ENCODE data around the gene AP2A1. TPM values are rescaled to one million over a fixed set of nuclear protein-coding genes. Genes with fewer than 3 reads are reported as not detected.

Gene AP2A1
- total RNA-seq, 2 experiments from 2014 or later, result 90.3 to 91.8 TPM

- POLR2A ChIA-PET, result no interaction called here
- CTCF ChIA-PET, result interaction anchor here (0.7 to 2.0 kb wide), 2 partner anchors 24 to 68 kb away, joined by 3 to 5 read pairs; no protein-coding TSS in a partner anchor
Observed at GRCh38 chr19:49786376-49786820, 19.6 kb downstream of the AP2A1 start.

- POLR2A ChIA-PET, result no interaction called here
- CTCF ChIA-PET, result no interaction called here
Observed at GRCh38 chr19:49787746-49788145, 20.9 kb downstream of the AP2A1 start.

GRCh38 chr19:49788857-49789256 lies 22.1 kb downstream of the AP2A1 start:
- ChIA-PET CTCF (no interaction called here), POLR2A (no interaction called here)

- CTCF ChIA-PET, result no interaction called here
- POLR2A ChIA-PET, result no interaction called here
Observed at GRCh38 chr19:49790866-49791265, 24.1 kb downstream of the AP2A1 start.

- ChIA-PET POLR2A (no interaction called here), CTCF (no interaction called here)
Observed at GRCh38 chr19:49791776-49792445, 25.1 kb downstream of the AP2A1 start.

GRCh38 chr19:49792829-49793560 lies 26.2 kb downstream of the AP2A1 start:
- POLR2A ChIA-PET, result no interaction called here
- CTCF ChIA-PET, result interaction anchor here (0.6 kb wide), 1 partner anchor 106 kb away, joined by 3 read pairs; no protein-coding TSS in a partner anchor

GRCh38 chr19:49793561-49793840 lies 26.7 kb downstream of the AP2A1 start:
- POLR2A ChIA-PET, result no interaction called here
- CTCF ChIA-PET, result interaction anchor here (0.6 to 1.2 kb wide), 2 partner anchors 22 to 107 kb away, joined by 3 to 4 read pairs; no protein-coding TSS in a partner anchor

- ChIA-PET POLR2A (no interaction called here), CTCF (interaction anchor here (0.6 to 1.3 kb wide), 2 partner anchors 9 to 20 kb away, joined by 3 to 4 read pairs; no protein-coding TSS in a partner anchor)
Observed at GRCh38 chr19:49795615-49796014, 28.8 kb downstream of the AP2A1 start.

- POLR2A ChIA-PET, result no interaction called here
- CTCF ChIA-PET, result no interaction called here
Observed at GRCh38 chr19:49798574-49798973, 31.8 kb downstream of the AP2A1 start.

- POLR2A ChIA-PET, result no interaction called here
- CTCF ChIA-PET, result no interaction called here
Observed at GRCh38 chr19:49799271-49799797, 32.5 kb downstream of the AP2A1 start.

- ChIA-PET CTCF (interaction anchor here (0.6 kb wide), 1 partner anchor 33 kb away, joined by 3 read pairs; the partner anchor contains the start of gene AP2A1), POLR2A (no interaction called here)
Observed at GRCh38 chr19:49799798-49800376, 33.1 kb downstream of the AP2A1 start.

- CTCF ChIA-PET, result interaction anchor here (0.6 kb wide), 2 partner anchors 34 to 58 kb away, joined by 3 read pairs; partner anchors contain the start of gene AP2A1
- POLR2A ChIA-PET, result no interaction called here
Observed at GRCh38 chr19:49800771-49801170, 34.0 kb downstream of the AP2A1 start.

GRCh38 chr19:49801401-49801888 lies 34.6 kb downstream of the AP2A1 start:
- CTCF ChIA-PET, result no interaction called here

GRCh38 chr19:49801966-49802661 lies 35.3 kb downstream of the AP2A1 start:
- ChIA-PET CTCF (no interaction called here), POLR2A (no interaction called here)

More at GRCh38 chr19:49801401-49801888, 34.6 kb downstream of the AP2A1 start:
- POLR2A ChIA-PET, result no interaction called here

GRCh38 chr19:49802836-49803528 lies 36.2 kb downstream of the AP2A1 start:
- ChIA-PET CTCF (no interaction called here), POLR2A (no interaction called here)

GRCh38 chr19:49803529-49803856 lies 36.7 kb downstream of the AP2A1 start:
- ChIA-PET POLR2A (no interaction called here), CTCF (interaction anchor here (0.6 kb wide), 1 partner anchor 11 kb away, joined by 4 read pairs; no protein-coding TSS in a partner anchor)

- ChIA-PET POLR2A (no interaction called here), CTCF (interaction anchor here (0.8 to 1.9 kb wide), 2 partner anchors 31 to 88 kb away, joined by 4 read pairs; no protein-coding TSS in a partner anchor)
Observed at GRCh38 chr19:49805822-49806619, 39.2 kb downstream of the AP2A1 start.

GRCh38 chr19:49806620-49806959 lies 39.8 kb downstream of the AP2A1 start:
- ChIA-PET POLR2A (no interaction called here), CTCF (no interaction called here)

Data from activated CD8-positive, alpha-beta memory T cell treated with anti-CD3 and anti-CD28 coated beads for 36 hours (primary cell).